Activated naive CD8-positive, alpha-beta T cell treated with anti-CD3 and anti-CD28 coated beads, Interleukin-2, amount 50 U/mL, for 24 hours (primary cell): ENCODE data around the gene ADCYAP1R1.

ENCODE experiments used
- ATAC-seq: fragments of 150-1000 bp; cut with Tn5 transposase; one replicate; pipeline ENCODE4 v1.10.0; 2021
- DNase-seq: peaks from one replicate; pipeline ENCODE4 v3.0.0; 2021
- H3K27ac Mint-ChIP-seq: one replicate; pipeline ENCODE4 v1.8.0; 2021; ENCODE audit warnings: mild to moderate bottlenecking, mixed read lengths
- H3K27me3 Mint-ChIP-seq: one replicate; pipeline ENCODE4 v1.8.0; 2021; ENCODE audit warnings: mixed read lengths
- H3K36me3 Mint-ChIP-seq: one replicate; pipeline ENCODE4 v1.8.0; 2021; ENCODE audit warnings: low read depth, mixed read lengths
- H3K4me1 Mint-ChIP-seq: one replicate; pipeline ENCODE4 v1.8.0; 2021; ENCODE audit warnings: mixed read lengths
- H3K4me3 Mint-ChIP-seq: one replicate; pipeline ENCODE4 v1.8.0; 2021; ENCODE audit warnings: mild to moderate bottlenecking, moderate library complexity, mixed read lengths
- H3K9me3 Mint-ChIP-seq: one replicate; pipeline ENCODE4 v1.8.0; 2021; ENCODE audit warnings: mixed read lengths

Gene ADCYAP1R1

GRCh38 chr7:31027161-31027965 is 24.7 kb upstream of the ADCYAP1R1 start:
- peak; percentile 7 for DNase-seq
- ATAC-seq = no peak
- Mint-ChIP-seq H3K36me3 (no peaks in the 10 kb centered on the region), H3K27me3 (peaks cover 3% of the 10 kb centered on the region), H3K4me3 (no peak overlapping the region), H3K9me3 (peaks cover 9% of the 10 kb centered on the region), H3K27ac (no peak overlapping the region), H3K4me1 (peaks cover 26% of the 10 kb centered on the region)

- Mint-ChIP-seq H3K36me3 (no peaks in the 10 kb centered on the region), H3K27ac (no peak overlapping the region), H3K4me3 (no peak overlapping the region), H3K9me3 (peaks cover 9% of the 10 kb centered on the region), H3K27me3 (peaks cover 3% of the 10 kb centered on the region), H3K4me1 (peaks cover 26% of the 10 kb centered on the region)
- DNase-seq (no peak), ATAC-seq (no peak)
Measured at GRCh38 chr7:31028006-31028405, 24.1 kb upstream of the ADCYAP1R1 start.

GRCh38 chr7:31028417-31028992 is 23.6 kb upstream of the ADCYAP1R1 start:
- DNase-seq = no peak
- no peak overlapping the region for H3K4me3 Mint-ChIP-seq
- no peaks in the 10 kb centered on the region for H3K36me3 Mint-ChIP-seq
- peaks cover 9% of the 10 kb centered on the region for H3K9me3 Mint-ChIP-seq
- H3K27me3 Mint-ChIP-seq = peaks cover 3% of the 10 kb centered on the region
- H3K4me1 Mint-ChIP-seq = peaks cover 22% of the 10 kb centered on the region
- no peak for ATAC-seq
- no peak overlapping the region for H3K27ac Mint-ChIP-seq

GRCh38 chr7:31029251-31030042 is 22.7 kb upstream of the ADCYAP1R1 start:
- H3K9me3 Mint-ChIP-seq = peaks cover 6% of the 10 kb centered on the region
- H3K27ac Mint-ChIP-seq = no peak overlapping the region
- H3K27me3 Mint-ChIP-seq = peaks cover 6% of the 10 kb centered on the region
- H3K4me3 Mint-ChIP-seq = no peak overlapping the region
- H3K36me3 Mint-ChIP-seq = no peaks in the 10 kb centered on the region
- no peak for DNase-seq
- ATAC-seq = no peak
- peaks cover 13% of the 10 kb centered on the region for H3K4me1 Mint-ChIP-seq

DNA sequence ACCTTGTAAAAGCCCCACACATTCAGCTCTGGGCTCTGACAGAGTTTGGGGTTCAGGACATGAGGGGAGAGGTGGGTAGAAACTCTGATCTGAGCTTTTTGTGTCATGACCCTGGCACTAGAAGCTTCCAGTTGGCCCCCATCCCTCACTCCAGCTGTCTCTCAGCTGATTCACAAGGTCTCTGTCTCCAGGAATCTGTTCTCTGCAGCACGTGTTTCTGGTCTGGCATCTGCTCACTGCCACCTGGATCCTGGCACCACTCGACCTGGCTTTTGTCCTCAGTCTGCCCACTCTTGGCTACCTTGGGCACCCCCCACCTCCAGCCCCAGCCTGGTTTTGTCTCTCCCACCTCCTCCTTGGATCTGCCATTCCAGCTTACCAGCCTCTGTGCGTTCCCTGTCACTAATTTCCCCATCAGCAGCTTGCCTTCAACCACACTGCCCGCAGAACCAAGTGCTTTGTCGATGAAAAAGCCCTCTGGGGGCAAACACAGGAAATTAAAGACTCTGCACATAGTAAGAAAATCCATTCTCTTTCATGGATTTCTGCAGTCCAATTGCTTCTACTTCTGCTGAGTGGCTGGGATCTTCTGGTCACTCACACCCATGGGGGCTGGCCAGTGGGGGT is 18.3 kb upstream of the ADCYAP1R1 start:
- Mint-ChIP-seq H3K27ac (no peak overlapping the region), H3K36me3 (no peaks in the 10 kb centered on the region), H3K4me1 (no peaks in the 10 kb centered on the region)

GRCh38 chr7:31036924-31037323 is 15.2 kb upstream of the ADCYAP1R1 start:
- no peak overlapping the region for H3K4me3 Mint-ChIP-seq
- ATAC-seq (no peak), DNase-seq (no peak)
- peaks cover 9% of the 10 kb centered on the region for H3K27me3 Mint-ChIP-seq
- H3K4me1 Mint-ChIP-seq = no peaks in the 10 kb centered on the region
- no peaks in the 10 kb centered on the region for H3K9me3 Mint-ChIP-seq
- no peak overlapping the region for H3K27ac Mint-ChIP-seq
- H3K36me3 Mint-ChIP-seq = no peaks in the 10 kb centered on the region

More for the DNA sequence above, 18.3 kb upstream of the ADCYAP1R1 start:
- peaks cover 2% of the 10 kb centered on the region for H3K27me3 Mint-ChIP-seq
- no peak overlapping the region for H3K4me3 Mint-ChIP-seq
- no peaks in the 10 kb centered on the region for H3K9me3 Mint-ChIP-seq
- no peak for ATAC-seq
- no peak for DNase-seq

DNA sequence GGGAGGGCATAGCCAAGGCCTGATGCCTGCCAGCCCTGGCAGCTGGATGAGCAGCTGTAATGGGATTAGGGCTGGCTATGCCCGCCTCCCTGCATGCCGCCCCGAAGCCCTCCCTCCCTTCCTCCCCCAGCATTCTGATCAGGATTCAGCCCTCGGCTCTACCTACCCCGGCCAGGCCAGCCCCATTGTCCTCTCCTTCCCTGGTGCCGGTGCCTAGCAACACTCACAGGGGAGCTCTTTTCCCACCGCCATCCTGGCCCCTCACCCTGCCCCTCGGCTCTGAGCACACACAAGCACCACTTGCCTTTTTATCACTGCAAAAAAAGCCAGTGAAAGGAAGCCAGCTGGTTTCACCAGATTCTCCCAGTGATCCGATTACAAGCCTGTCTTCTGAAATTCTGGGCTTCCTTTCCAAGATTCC is 9.0 kb upstream of the ADCYAP1R1 start:
- no peak overlapping the region for H3K27ac Mint-ChIP-seq

DNA sequence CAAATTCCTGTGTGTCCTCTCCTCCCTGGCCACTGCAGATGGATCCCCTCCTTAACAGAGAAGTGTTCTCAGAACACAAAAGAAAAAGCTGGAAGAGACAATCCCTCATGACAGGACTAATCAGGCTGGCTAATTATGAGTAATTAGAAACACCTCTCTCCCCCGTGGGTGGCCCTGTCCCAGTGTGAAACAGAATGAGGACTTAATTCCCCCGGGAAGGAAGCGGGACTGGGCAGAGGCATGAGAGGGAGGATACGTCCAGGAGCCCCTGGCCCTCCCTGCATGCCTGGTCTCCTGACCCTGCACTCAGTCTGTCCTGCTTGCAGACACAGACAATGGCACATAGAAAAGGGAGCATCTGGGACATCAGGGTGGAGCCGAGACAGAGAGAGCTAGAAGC is 7.6 kb upstream of the ADCYAP1R1 start:
- Mint-ChIP-seq H3K27me3 (peaks cover 18% of the 10 kb centered on the region), H3K27ac (no peak overlapping the region), H3K4me3 (no peak overlapping the region), H3K4me1 (no peaks in the 10 kb centered on the region), H3K36me3 (no peaks in the 10 kb centered on the region), H3K9me3 (no peaks in the 10 kb centered on the region)
- ATAC-seq (no peak), DNase-seq (no peak)

More for the DNA sequence above, 9.0 kb upstream of the ADCYAP1R1 start:
- ATAC-seq (no peak), DNase-seq (no peak)
- H3K36me3 Mint-ChIP-seq = no peaks in the 10 kb centered on the region
- no peak overlapping the region for H3K4me3 Mint-ChIP-seq
- peaks cover 18% of the 10 kb centered on the region for H3K27me3 Mint-ChIP-seq
- H3K9me3 Mint-ChIP-seq = no peaks in the 10 kb centered on the region
- H3K4me1 Mint-ChIP-seq = no peaks in the 10 kb centered on the region

DNA sequence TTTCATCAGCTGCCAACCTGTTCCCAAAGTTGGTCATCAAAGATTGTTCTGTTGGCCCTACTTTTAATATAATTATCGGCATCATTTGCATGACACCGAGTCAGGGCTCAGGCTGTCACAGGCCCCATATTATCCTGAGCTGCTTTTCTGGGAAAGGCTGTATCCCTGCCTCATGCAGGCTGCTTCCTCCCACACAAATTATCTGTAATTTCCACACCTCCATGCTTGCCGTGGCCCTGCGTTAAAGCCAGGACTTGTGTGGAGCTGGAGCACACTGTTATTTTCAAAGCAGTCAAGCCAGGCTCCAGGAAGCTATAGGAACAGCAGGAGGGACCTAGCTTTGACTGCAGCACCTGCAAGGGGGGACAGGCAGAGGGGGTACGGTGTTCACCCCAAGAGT is 5.4 kb upstream of the ADCYAP1R1 start:
- Mint-ChIP-seq H3K9me3 (no peaks in the 10 kb centered on the region), H3K27ac (no peak overlapping the region), H3K4me1 (no peaks in the 10 kb centered on the region), H3K36me3 (no peaks in the 10 kb centered on the region), H3K4me3 (no peak overlapping the region), H3K27me3 (peaks cover 28% of the 10 kb centered on the region)
- DNase-seq (no peak), ATAC-seq (no peak)

DNA sequence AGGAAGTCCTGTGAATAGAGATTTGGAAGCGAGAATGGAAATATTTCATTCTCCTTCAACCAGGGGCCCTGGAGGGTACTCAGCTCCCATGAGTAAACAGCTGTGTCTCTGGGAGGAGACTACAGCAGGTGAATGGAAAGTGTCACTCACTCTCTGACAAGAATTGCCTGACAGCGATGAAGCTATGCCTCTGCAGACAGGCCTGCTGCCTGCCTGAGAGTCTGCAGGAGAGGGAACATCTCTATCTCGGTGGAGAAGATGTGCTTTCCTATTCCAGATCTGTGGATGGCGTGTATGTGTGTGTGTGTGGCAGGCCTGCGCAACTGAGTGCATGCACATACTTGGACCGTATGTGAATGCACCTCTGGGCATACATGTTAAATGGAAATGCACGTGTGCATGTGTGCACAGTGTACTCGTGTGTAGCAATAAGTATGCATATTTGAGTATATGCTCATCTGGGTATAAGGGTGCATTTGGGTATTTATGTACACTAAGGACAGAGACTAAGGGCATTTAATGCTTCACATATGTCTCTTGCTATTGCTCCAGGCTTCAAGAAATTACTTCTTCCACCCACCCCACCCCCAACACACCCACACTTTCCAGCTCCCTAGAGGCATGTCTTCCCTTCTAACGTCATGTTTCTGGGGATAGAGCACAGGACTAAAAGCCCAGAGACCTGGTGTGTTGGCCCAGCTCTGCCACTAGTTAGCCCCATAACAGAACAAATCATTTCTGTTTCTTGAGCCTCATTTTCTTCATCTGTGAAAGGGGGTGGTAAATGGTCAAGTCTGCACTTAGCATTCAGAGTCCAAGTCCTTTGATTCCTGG is 4.6 kb upstream of the ADCYAP1R1 start:
- no peak overlapping the region for H3K4me3 Mint-ChIP-seq
- no peaks in the 10 kb centered on the region for H3K4me1 Mint-ChIP-seq
- DNase-seq = no peak
- ATAC-seq = no peak
- H3K9me3 Mint-ChIP-seq = no peaks in the 10 kb centered on the region
- H3K36me3 Mint-ChIP-seq = no peaks in the 10 kb centered on the region
- peaks cover 24% of the 10 kb centered on the region for H3K27me3 Mint-ChIP-seq
- no peak overlapping the region for H3K27ac Mint-ChIP-seq

GRCh38 chr7:31049005-31049765 is 2.9 kb upstream of the ADCYAP1R1 start:
- ATAC-seq (no peak), DNase-seq (no peak)
- peaks cover 31% of the 10 kb centered on the region for H3K27me3 Mint-ChIP-seq
- H3K4me1 Mint-ChIP-seq = no peaks in the 10 kb centered on the region
- no peaks in the 10 kb centered on the region for H3K36me3 Mint-ChIP-seq
- H3K4me3 Mint-ChIP-seq = no peak overlapping the region
- no peaks in the 10 kb centered on the region for H3K9me3 Mint-ChIP-seq
- no peak overlapping the region for H3K27ac Mint-ChIP-seq

DNA sequence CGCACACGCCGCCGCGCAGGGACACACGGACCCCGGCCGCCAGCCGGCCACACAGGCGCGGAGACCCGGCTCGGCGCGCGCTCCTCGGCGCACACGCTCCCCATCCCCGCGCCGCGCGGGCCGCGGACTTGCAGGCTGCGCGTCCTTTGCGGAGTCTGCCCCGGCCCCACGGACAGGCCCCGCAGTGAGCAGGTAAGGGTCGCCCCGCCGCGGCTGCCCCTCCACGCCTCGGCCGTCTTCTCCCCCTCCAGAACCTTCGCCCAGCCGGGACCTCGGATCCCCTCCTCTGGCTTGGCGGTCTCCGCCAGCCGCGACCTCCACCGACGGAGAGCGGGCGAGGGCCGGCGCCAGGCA is 356 bp downstream of the ADCYAP1R1 start:
- no peaks in the 10 kb centered on the region for H3K9me3 Mint-ChIP-seq
- no peaks in the 10 kb centered on the region for H3K36me3 Mint-ChIP-seq
- no peak overlapping the region for H3K27ac Mint-ChIP-seq
- no peaks in the 10 kb centered on the region for H3K4me1 Mint-ChIP-seq
- H3K27me3 Mint-ChIP-seq = peaks cover 39% of the 10 kb centered on the region
- ATAC-seq (no peak), DNase-seq (no peak)
- H3K4me3 Mint-ChIP-seq = no peak overlapping the region

DNA sequence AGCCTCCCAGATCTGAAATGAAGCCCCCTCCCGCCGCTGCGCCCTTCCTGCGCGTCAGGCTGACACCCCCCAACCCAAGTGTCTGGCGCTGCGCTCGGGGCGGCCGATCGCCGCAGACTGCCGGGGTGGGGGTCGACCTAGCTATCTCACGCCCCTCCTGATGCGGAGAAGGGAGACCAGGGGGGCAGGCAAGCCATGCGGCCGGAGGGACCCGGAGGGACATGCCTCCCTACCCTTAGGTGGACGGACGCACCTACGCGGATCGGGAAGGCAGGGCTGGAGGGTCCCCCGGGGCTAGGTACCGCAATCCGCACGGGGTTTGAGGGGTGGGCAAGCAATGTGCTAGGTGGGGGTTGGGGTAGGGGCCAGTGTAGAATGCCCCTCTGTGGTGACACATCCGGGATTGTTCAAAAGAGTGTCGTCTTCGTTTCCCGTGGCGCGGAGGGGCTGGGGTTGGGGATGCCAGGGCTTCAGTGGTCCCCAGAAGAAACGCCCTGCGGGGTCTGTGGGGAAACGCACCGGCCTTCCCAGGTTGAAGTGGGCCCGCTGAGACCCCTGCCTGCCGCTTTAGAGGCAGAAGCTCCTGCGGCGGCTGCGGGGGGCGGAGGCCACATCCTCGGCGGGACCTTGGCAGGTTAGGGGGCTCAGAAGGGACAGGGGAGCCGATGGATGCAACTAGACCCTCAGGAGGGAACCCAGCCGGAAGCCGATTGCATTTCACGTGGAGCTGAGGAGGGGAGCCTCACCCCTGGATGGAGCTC is 913 bp downstream of the ADCYAP1R1 start:
- H3K4me3 Mint-ChIP-seq = no peak overlapping the region
- no peaks in the 10 kb centered on the region for H3K9me3 Mint-ChIP-seq
- peaks cover 39% of the 10 kb centered on the region for H3K27me3 Mint-ChIP-seq
- ATAC-seq (no peak), DNase-seq (no peak)
- no peaks in the 10 kb centered on the region for H3K36me3 Mint-ChIP-seq
- H3K27ac Mint-ChIP-seq = no peak overlapping the region
- H3K4me1 Mint-ChIP-seq = no peaks in the 10 kb centered on the region
